ENCODE results near the gene DNAH10.

The DNAH10 gene

GRCh38 chr12:123807002-123807401 lies 44.9 kb downstream of the DNAH10 start:
- H4K20me1 ChIP-seq (ENCODE audit: low read depth, low read length) = no peaks in the 10 kb centered on the region
- H3K27ac ChIP-seq (ENCODE audit: low read depth, low read length) = no peak overlapping the region
- no peaks in the 10 kb centered on the region for H3K36me3 ChIP-seq (ENCODE audit: low read length)
- no peak overlapping the region for H3K4me3 ChIP-seq (ENCODE audit: insufficient read depth, low read length, poor library complexity, severe bottlenecking)
- H2AFZ ChIP-seq (ENCODE audit: low read depth, low read length, severe bottlenecking) = no peak overlapping the region
- no peaks in the 10 kb centered on the region for H3K9me3 ChIP-seq (ENCODE audit: insufficient read depth, low read length)
- no peaks in the 10 kb centered on the region for H3F3A ChIP-seq (ENCODE audit: insufficient read depth)
- no peaks in the 10 kb centered on the region for H3K9me2 ChIP-seq (replicated peaks; ENCODE audit: insufficient read depth, low read length)
- H3K27me3 ChIP-seq (ENCODE audit: low read length) = no peaks in the 10 kb centered on the region
- no peak for TF ChIP-seq CTCF (IDR thresholded peaks at IDR 0.05; ENCODE audit: insufficient read depth, low read length, poor library complexity, severe bottlenecking)
- TF ChIP-seq EZH2phosphoT487 (conservative IDR thresholded peaks at IDR 0.05; ENCODE audit: low read length) = no peak
- H3K9ac ChIP-seq (ENCODE audit: low read length) = no peak overlapping the region
- H3K4me2 ChIP-seq (ENCODE audit: low read depth, low read length, poor library complexity, severe bottlenecking) = no peak overlapping the region
- no peaks in the 10 kb centered on the region for H3K79me2 ChIP-seq (ENCODE audit: insufficient read depth, low read length)

- TF ChIP-seq EZH2phosphoT487 (conservative IDR thresholded peaks at IDR 0.05; ENCODE audit: low read length) (no peak), CTCF (IDR thresholded peaks at IDR 0.05; ENCODE audit: insufficient read depth, low read length, poor library complexity, severe bottlenecking) (no peak)
- Histone ChIP-seq H3K27me3 (ENCODE audit: low read length) (no peaks in the 10 kb centered on the region), H2AFZ (ENCODE audit: low read depth, low read length, severe bottlenecking) (no peak overlapping the region), H3K9me2 (replicated peaks; ENCODE audit: insufficient read depth, low read length) (no peaks in the 10 kb centered on the region), H4K20me1 (ENCODE audit: low read depth, low read length) (no peaks in the 10 kb centered on the region), H3F3A (ENCODE audit: insufficient read depth) (no peaks in the 10 kb centered on the region), H3K4me3 (ENCODE audit: insufficient read depth, low read length, poor library complexity, severe bottlenecking) (no peak overlapping the region), H3K79me2 (ENCODE audit: insufficient read depth, low read length) (no peaks in the 10 kb centered on the region), H3K9me3 (ENCODE audit: insufficient read depth, low read length) (no peaks in the 10 kb centered on the region), H3K9ac (ENCODE audit: low read length) (no peak overlapping the region), H3K4me2 (ENCODE audit: low read depth, low read length, poor library complexity, severe bottlenecking) (no peak overlapping the region), H3K27ac (ENCODE audit: low read depth, low read length) (no peak overlapping the region), H3K36me3 (ENCODE audit: low read length) (no peaks in the 10 kb centered on the region)
Observed at GRCh38 chr12:123807670-123808069, 45.6 kb downstream of the DNAH10 start.

GRCh38 chr12:123808167-123808566 lies 46.1 kb downstream of the DNAH10 start:
- no peak overlapping the region for H3K4me2 ChIP-seq (ENCODE audit: low read depth, low read length, poor library complexity, severe bottlenecking)
- no peak overlapping the region for H3K4me3 ChIP-seq (ENCODE audit: insufficient read depth, low read length, poor library complexity, severe bottlenecking)
- H4K20me1 ChIP-seq (ENCODE audit: low read depth, low read length) = no peaks in the 10 kb centered on the region
- H3K9me2 ChIP-seq (replicated peaks; ENCODE audit: insufficient read depth, low read length) = no peaks in the 10 kb centered on the region
- no peaks in the 10 kb centered on the region for H3K27me3 ChIP-seq (ENCODE audit: low read length)
- H3K9me3 ChIP-seq (ENCODE audit: insufficient read depth, low read length) = no peaks in the 10 kb centered on the region
- no peak overlapping the region for H2AFZ ChIP-seq (ENCODE audit: low read depth, low read length, severe bottlenecking)
- H3K79me2 ChIP-seq (ENCODE audit: insufficient read depth, low read length) = no peaks in the 10 kb centered on the region
- no peak overlapping the region for H3K27ac ChIP-seq (ENCODE audit: low read depth, low read length)
- no peaks in the 10 kb centered on the region for H3F3A ChIP-seq (ENCODE audit: insufficient read depth)
- H3K36me3 ChIP-seq (ENCODE audit: low read length) = no peaks in the 10 kb centered on the region
- TF ChIP-seq CTCF (IDR thresholded peaks at IDR 0.05; ENCODE audit: insufficient read depth, low read length, poor library complexity, severe bottlenecking) = no peak
- TF ChIP-seq EZH2phosphoT487 (conservative IDR thresholded peaks at IDR 0.05; ENCODE audit: low read length) = no peak
- no peak overlapping the region for H3K9ac ChIP-seq (ENCODE audit: low read length)

Measured in SU-DHL-6 (cell line).